ENCODE results near the gene PNPLA1.

The PNPLA1 gene

GRCh38 chr6:36283608-36284007 is 13.7 kb downstream of the PNPLA1 start:
- no peak for TF ChIP-seq EZH2 (optimal IDR thresholded peaks at IDR 0.05; ENCODE audit: low read depth, low read length)
- no peak for TF ChIP-seq EZH2phosphoT487 (IDR thresholded peaks at IDR 0.05; ENCODE audit: low read length)
- TF ChIP-seq, protein P1, sequence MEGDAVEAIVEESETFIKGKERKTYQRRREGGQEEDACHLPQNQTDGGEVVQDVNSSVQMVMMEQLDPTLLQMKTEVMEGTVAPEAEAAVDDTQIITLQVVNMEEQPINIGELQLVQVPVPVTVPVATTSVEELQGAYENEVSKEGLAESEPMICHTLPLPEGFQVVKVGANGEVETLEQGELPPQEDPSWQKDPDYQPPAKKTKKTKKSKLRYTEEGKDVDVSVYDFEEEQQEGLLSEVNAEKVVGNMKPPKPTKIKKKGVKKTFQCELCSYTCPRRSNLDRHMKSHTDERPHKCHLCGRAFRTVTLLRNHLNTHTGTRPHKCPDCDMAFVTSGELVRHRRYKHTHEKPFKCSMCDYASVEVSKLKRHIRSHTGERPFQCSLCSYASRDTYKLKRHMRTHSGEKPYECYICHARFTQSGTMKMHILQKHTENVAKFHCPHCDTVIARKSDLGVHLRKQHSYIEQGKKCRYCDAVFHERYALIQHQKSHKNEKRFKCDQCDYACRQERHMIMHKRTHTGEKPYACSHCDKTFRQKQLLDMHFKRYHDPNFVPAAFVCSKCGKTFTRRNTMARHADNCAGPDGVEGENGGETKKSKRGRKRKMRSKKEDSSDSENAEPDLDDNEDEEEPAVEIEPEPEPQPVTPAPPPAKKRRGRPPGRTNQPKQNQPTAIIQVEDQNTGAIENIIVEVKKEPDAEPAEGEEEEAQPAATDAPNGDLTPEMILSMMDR (IDR thresholded peaks at IDR 0.05; ENCODE audit: low read length): no peak
- Histone ChIP-seq H3K27ac (ENCODE audit: low read length) (no peak overlapping the region), H3K9ac (ENCODE audit: low read length) (no peak overlapping the region)

GRCh38 chr6:36284359-36284758 is 14.5 kb downstream of the PNPLA1 start:
- Histone ChIP-seq H4K20me1 (ENCODE audit: insufficient read depth, low read length) (no peaks in the 10 kb centered on the region), H3K79me2 (ENCODE audit: low read length) (no peaks in the 10 kb centered on the region), H3F3A (ENCODE audit: insufficient read depth, low read length) (no peaks in the 10 kb centered on the region), H3K9ac (ENCODE audit: low read length) (no peak overlapping the region), H3K4me3 (ENCODE audit: low read length) (no peak overlapping the region), H3K4me1 (ENCODE audit: low read length) (no peaks in the 10 kb centered on the region), H3K27me3 (replicated peaks; ENCODE audit: insufficient read depth, low read length) (no peaks in the 10 kb centered on the region), H3K4me2 (ENCODE audit: low read depth, low read length) (no peak overlapping the region), H3K36me3 (replicated peaks; ENCODE audit: insufficient read depth, low read length) (no peaks in the 10 kb centered on the region), H2AFZ (ENCODE audit: low read length) (no peak overlapping the region), H3K9me3 (replicated peaks; ENCODE audit: insufficient read depth, low read length) (no peaks in the 10 kb centered on the region), H3K27ac (ENCODE audit: low read length) (no peak overlapping the region), H3K9me2 (replicated peaks; ENCODE audit: insufficient read depth, low read length) (no peaks in the 10 kb centered on the region)
- TF ChIP-seq EZH2 (optimal IDR thresholded peaks at IDR 0.05; ENCODE audit: low read depth, low read length): no peak
- TF ChIP-seq EZH2phosphoT487 (IDR thresholded peaks at IDR 0.05; ENCODE audit: low read length): no peak
- TF ChIP-seq, protein P1 (IDR thresholded peaks at IDR 0.05; ENCODE audit: low read length): no peak
- DNase-seq: no peak

More at GRCh38 chr6:36283608-36284007, 13.7 kb downstream of the PNPLA1 start:
- no peak overlapping the region for H3K4me2 ChIP-seq (ENCODE audit: low read depth, low read length)
- no peaks in the 10 kb centered on the region for H4K20me1 ChIP-seq (ENCODE audit: insufficient read depth, low read length)
- H3K4me3 ChIP-seq (ENCODE audit: low read length): no peak overlapping the region
- H3K9me3 ChIP-seq (replicated peaks; ENCODE audit: insufficient read depth, low read length): no peaks in the 10 kb centered on the region
- no peaks in the 10 kb centered on the region for H3K79me2 ChIP-seq (ENCODE audit: low read length)
- H3K27me3 ChIP-seq (replicated peaks; ENCODE audit: insufficient read depth, low read length): no peaks in the 10 kb centered on the region
- no peak for DNase-seq
- no peaks in the 10 kb centered on the region for H3F3A ChIP-seq (ENCODE audit: insufficient read depth, low read length)
- no peaks in the 10 kb centered on the region for H3K4me1 ChIP-seq (ENCODE audit: low read length)
- H3K9me2 ChIP-seq (replicated peaks; ENCODE audit: insufficient read depth, low read length): no peaks in the 10 kb centered on the region
- no peak overlapping the region for H2AFZ ChIP-seq (ENCODE audit: low read length)
- H3K36me3 ChIP-seq (replicated peaks; ENCODE audit: insufficient read depth, low read length): no peaks in the 10 kb centered on the region

DNA sequence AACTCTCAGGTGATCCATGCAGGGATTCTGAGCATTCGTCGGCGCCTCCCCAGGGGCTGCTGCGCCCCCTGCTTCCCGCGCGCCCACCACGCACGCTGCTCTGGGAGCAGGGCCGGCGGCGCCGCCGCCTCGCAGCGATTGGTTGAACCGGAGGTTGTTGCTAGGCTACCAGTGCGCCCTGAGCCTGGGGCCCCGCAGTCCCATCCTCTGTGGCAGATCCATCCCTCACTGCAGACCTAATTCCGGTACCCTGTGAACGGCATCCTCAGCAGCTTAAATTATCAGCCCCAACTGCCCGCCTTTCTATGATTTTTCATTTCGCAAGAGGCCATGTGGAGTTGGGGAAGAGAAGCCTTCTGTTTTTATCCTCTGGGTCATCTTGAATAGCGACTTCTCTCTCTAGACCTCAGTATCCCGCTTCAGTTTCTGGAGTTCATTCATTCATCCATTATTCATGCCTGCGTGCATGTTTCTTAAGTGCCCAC is 15.4 kb downstream of the PNPLA1 start:
- H3K9ac ChIP-seq (ENCODE audit: low read length): no peak overlapping the region
- TF ChIP-seq EZH2phosphoT487 (IDR thresholded peaks at IDR 0.05; ENCODE audit: low read length) (no peak), EZH2 (optimal IDR thresholded peaks at IDR 0.05; ENCODE audit: low read depth, low read length) (no peak)
- TF ChIP-seq, protein P1 (IDR thresholded peaks at IDR 0.05; ENCODE audit: low read length): no peak

More for the DNA sequence above, 15.4 kb downstream of the PNPLA1 start:
- H3K27me3 ChIP-seq (replicated peaks; ENCODE audit: insufficient read depth, low read length): no peaks in the 10 kb centered on the region
- H2AFZ ChIP-seq (ENCODE audit: low read length): no peak overlapping the region
- no peak overlapping the region for H3K4me2 ChIP-seq (ENCODE audit: low read depth, low read length)
- no peaks in the 10 kb centered on the region for H3K4me1 ChIP-seq (ENCODE audit: low read length)
- no peaks in the 10 kb centered on the region for H3F3A ChIP-seq (ENCODE audit: insufficient read depth, low read length)
- no peak overlapping the region for H3K27ac ChIP-seq (ENCODE audit: low read length)
- H3K36me3 ChIP-seq (replicated peaks; ENCODE audit: insufficient read depth, low read length): no peaks in the 10 kb centered on the region
- no peaks in the 10 kb centered on the region for H3K9me2 ChIP-seq (replicated peaks; ENCODE audit: insufficient read depth, low read length)
- no peak for DNase-seq
- H4K20me1 ChIP-seq (ENCODE audit: insufficient read depth, low read length): no peaks in the 10 kb centered on the region
- no peaks in the 10 kb centered on the region for H3K79me2 ChIP-seq (ENCODE audit: low read length)
- no peak overlapping the region for H3K4me3 ChIP-seq (ENCODE audit: low read length)
- H3K9me3 ChIP-seq (replicated peaks; ENCODE audit: insufficient read depth, low read length): no peaks in the 10 kb centered on the region
